Posterior vena cava (tissue), 2 donors: Measurements from ENCODE around the gene PAM. TPM values are rescaled to one million over a fixed set of nuclear protein-coding genes. Genes with fewer than 3 reads are reported as not detected.

Experiments
- DNase-seq: peaks from one replicate; pipeline ENCODE4 v3.0.0-alpha.2; 2020; ENCODE audit warnings: low spot score
- intact Hi-C, 2 donors: fragments of 100-400 bp; cut with DNase I; formaldehyde crosslinking; loops; one replicate each; pipeline versions ENCODE4 v1.14.1 to v1.14.2; 2022 to 2023
- total RNA-seq, 2 donors: library from RNA; stranded (reverse); fragmentation: NEBNext Ultra II Directional; extraction: Animal tissue kit (Norgen Biotek cat#: 25700); gene quantifications; one replicate each; pipeline ENCODE4 v1.2.1, GENCODE V29; 2021
- donor health status: DM: yes; HTN: yes; CAD: no.
- donor health status: DM: yes; HTN: yes; CAD: no.

Gene PAM
- total RNA-seq, 2 donors from 2014 or later, result 340 to 357 TPM

DNA sequence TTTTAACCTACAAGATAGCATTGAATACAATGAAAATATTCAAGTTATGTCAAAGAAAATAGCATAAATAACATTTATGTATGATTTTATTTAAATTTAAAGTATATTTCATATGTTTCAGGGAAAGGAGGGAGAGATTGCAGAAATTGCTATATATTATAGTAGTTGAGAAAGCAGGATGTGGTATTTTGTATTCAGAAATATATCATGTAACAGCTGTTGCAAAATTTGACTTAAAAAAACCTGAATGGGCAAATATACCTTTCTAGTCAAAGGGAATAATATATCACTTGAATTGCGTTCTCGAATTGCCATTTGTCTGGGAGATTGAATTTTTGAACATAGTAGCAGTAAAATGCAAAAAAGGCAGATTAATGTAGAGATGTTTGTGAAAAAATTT lies 80.6 kb downstream of the PAM start:
- intact Hi-C loops, result no loop called here
- no peak for DNase-seq

DNA sequence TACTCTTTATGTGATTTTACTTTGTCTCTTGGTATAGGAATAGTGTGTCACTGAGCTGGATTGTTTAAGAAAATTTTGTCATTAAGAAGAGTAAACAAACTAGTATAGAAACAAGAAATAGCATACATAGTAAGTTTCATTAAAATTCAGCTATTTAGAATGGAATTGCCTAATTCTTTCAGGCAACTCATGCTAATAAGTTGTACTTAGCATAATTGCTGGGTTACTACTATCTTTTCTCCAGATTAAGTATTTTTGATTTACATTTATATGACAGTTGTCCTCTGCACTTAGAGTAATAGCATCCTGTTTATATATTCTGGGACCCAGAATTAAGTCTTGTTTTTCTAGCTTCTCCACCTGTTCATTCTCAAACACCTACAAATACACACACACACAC lies 85.9 kb downstream of the PAM start:
- no peak for DNase-seq
- intact Hi-C loops, result no loop called here

DNA sequence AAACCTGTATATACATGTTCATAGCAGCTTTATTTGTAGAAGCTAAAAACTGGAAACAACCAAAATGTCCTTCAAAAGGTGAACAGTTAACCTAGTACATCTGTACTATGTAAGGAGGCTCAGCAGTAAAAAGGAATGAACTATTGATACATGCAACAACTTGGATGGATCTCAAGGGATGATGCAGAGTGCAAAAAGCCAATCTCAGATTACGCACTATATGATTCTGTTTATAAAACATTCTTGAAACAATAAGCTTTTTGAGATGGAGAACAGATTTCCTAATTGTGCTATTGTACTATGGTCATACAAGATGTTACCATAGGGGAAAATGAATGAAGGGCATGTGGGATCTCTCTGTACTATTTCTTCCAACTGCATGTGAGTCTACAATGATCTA lies 88.9 kb downstream of the PAM start:
- DNase-seq, result no peak
- intact Hi-C loops, result no loop called here

DNA sequence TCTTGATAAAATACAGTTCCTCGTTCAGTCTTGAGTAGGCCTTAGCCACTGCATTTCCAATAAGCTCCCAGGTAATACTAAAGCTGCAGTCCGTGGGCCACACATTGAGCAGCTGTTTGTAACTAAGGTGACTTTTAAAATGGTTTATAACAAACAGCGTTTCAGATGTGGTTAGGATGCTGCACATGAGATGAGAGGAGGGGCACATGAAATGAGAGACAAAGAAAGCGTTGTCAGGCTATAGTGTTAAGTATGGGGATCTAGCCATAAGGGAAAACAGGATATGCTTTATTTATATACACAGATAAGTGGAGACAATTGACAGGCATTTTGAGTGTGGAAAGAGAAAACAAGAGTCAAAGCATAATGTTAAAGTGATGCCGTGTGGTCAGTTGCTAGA lies 89.9 kb downstream of the PAM start:
- intact Hi-C loops, result no loop called here

DNA sequence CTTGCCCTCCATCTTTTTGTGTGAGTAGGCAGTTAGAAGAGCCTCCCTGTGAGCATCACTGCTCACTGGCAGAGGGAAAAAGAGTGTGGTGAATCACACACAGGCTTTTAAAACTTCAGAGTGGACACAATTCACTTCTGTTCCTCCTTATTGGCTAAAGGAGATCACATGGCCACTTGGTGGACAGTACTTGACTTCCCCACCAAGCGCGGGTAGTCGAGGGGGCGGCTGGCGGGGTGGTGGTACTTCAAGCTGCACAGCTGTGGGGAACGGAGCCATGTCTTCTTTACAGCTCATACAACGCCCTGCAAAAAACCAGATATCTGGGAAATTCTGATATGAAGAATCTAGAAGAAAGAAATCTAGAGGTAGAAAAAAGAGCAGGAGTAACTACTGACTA lies 95.4 kb downstream of the PAM start:
- intact Hi-C loops, result no loop called here
- peak; percentile 74 for DNase-seq

More for the DNA sequence above, 89.9 kb downstream of the PAM start:
- DNase-seq, result no peak

DNA sequence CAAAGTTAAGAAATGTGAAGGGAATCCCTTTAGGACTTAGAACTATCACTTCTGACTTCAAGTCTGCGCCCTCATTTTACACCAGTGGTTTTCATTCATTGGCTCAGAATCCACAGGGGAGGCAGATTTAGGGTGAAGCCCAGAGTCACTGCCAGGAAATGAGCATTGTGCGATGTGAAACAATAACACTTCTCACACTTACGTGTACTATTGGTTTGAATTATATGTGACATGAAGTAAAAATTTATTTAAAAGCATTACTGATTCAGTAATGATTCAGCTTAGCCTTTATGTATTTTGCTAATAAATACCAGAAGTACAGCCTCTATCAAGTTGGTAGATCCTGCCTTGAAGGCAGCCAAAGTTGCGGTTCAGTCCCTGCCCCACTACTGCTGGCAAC lies 98.6 kb downstream of the PAM start:
- DNase-seq, result no peak
- intact Hi-C loops, result no loop called here

DNA sequence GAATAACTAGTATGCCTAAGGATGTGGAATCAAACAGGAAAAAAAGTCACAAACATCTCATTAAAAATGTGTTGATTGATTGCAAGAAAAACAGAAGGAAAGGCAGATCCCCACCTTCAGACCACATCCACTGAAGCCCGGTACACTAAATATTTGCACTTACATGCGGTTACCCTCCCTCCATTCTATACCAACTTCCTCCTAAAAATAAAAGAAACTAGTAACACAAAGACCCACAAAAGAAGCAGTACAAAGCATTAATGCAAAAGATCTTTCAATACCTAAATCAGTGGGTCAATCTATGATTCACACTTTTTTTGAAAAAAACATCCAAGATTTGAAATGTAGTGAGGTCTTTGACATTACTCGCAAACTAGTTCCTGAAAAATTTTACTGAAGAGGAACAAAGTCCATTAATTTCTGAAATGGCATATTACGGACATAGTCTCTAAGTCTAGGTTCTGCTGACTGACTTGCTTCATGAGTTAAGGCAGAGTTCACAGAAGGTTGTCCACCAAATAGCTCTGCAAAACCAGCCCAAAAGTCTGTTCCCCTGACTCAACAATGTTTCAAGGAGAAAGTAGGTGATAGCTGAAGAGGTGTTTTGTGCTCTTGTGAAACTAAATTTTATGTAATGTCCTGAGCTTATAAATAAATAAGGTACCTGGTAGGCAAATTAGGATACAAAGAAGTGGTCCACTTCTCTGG lies 100.7 kb downstream of the PAM start:
- no peak for DNase-seq
- intact Hi-C loops, result no loop called here

DNA sequence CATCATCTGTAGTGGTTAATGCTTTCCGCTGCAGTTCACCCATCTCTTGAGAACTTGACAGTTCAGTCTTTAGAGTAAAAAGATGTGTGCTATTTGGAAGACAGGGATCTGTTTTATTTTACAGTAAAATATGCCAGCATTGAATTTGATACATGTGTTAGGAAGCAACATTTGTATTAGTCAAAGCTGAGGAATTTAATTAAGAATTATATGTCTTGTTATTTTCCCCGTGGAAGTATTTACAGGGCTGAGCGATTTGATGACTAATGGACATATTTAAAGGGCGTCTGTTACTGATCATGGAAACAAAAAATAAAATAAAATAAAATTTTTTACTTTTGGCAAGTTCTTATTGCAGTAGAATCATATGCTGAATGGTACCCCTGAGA lies 101.3 kb downstream of the PAM start:
- DNase-seq, result no peak
- intact Hi-C loops, result no loop called here

DNA sequence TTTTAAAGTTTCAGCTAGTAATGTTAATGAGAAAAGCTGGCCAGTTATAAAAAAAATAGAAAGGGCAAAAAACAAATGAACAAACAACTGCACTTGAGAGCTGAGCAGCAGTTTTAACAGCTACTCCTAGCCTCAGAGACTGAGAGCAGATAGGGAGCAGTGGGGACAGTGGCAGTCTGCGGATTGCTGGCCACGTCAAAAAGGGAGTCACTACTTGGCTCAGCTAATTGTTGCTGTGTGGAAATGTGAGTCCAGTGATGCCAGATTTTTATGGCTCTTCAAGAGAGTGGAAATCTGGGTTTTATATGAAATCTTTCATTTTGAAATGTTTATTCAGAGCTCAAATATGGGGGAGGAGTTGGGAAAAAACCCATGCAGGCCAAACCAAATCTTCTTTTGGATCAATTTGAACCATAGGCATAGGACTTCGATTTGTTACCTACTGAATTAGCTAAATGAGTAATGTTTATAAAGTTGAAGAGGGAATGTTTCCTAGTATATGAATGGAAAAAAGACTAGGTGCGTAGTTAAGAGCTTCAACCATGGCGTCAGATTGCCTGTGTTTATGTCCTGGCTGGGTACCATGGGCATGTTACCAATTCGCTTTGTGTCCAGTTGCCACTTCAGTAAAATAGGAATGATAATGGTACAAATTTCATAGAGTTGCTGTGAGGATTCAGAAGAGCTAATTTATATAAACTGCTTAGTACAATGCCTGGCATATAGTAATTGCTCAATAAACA lies 102.1 kb downstream of the PAM start:
- DNase-seq, result no peak
- intact Hi-C loops, result no loop called here

DNA sequence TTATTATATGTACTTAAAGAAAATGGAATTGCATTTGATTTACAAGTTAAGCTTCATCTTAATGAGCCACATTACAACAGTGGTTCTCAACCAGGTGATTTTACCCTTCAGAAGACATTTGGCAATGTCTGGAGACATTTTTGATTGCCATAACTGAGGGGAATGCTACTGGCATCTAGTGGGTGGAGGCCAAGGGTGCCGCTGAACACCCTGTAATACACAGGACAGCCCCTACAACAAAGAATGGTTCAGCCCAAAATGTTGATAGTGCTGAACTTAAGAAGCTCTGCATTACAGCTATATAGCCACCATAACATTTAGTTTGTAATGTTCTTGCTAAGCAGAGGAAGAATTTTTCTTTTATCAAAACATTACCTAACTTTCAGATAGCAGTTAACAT lies 103.1 kb downstream of the PAM start:
- DNase-seq, result no peak
- intact Hi-C loops, result no loop called here

DNA sequence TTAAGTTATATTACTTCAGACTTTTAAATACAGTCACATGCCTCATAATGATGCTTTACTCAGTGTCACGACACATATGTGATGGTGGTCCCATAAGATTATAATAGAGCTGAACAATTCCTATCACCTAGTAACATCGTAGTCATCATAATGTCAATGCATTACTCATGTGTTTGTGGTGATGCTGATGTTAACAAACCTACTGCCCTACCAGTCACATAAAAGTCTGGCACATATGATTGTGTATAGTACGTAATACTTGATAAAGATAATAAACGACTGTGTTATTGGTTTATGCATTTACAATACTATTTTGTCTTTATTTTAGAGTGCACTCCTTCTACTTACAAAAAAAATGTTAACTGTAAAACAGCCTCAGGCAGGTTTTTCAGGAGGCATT lies 103.7 kb downstream of the PAM start:
- DNase-seq, result no peak
- intact Hi-C loops, result no loop called here

DNA sequence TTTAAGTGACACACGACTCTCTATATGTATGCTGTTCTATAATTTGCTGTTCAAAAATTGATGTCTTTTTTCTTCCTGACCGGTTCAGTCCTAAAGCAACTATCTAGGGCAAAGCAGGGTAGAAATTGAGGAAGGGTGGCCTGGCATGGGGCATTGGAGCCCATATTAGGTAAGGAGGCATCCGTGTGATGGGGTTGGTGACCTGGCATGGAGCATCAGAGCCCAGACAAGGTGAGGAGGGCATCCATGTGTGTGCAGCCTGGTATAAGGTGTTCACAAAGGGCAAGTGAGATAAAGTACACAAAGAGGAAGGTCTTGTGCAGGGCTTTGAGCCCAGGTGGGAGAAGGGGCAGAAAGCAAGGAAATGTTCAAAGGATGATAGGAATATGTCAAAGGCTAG lies 104.9 kb downstream of the PAM start:
- DNase-seq, result no peak

DNA sequence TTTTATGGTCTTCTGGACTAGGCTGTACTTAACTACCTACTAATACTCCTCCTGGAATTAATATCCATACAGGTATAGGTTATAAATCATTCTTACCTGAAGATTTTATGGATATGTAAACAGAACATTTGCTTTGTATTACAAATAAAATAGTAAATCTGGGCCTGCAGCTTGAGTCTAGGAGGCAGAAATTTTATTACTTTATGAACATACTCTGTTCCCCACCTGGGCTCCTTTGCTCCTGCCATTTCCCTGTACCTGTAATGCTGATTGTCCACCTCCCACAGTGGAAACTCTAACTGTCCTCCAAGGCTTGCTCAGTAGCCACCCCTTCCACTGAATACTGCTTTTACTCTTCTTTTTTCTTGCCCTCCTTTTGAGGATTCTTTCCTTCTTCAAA lies 108.0 kb downstream of the PAM start:
- DNase-seq, result no peak
- intact Hi-C loops, result no loop called here

More for the DNA sequence above, 104.9 kb downstream of the PAM start:
- intact Hi-C loops, result no loop called here

DNA sequence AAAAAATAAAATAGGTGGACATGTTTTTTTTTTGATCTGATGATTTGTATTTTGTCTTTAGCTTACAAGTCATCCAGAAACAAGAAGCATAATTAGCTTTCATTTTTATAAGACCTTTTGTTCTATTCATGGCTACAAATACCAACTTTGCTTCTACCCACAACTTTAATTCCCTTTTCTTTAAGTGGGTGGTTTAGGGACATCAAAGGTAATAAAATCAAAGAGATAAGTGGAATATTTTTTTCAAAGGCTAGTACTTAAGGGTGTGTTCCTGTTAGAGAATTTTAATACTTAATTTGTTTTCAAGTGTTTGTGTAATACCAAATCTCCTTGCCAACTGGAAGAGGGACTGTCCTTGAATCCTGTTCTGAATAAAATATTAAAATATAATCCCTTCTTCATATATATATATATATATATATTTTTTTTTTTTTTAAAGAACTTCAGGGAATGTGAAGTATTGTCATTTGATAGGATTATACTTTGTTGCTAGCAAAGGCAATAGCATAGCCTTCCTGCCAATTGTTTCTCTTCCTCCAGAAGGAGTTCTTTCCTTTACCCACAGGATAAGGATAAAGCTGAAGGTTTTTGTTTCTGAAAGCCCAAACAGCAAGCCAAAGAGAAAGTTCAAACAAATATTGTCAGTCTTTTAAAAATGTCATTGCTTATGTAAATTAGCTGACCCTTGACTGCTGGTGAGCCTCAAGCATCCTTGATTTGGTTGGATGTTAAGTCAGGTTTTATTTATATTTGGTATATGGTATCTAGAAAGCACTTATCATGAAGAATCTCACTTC lies 108.9 kb downstream of the PAM start:
- intact Hi-C loops, result no loop called here
- no peak for DNase-seq

DNA sequence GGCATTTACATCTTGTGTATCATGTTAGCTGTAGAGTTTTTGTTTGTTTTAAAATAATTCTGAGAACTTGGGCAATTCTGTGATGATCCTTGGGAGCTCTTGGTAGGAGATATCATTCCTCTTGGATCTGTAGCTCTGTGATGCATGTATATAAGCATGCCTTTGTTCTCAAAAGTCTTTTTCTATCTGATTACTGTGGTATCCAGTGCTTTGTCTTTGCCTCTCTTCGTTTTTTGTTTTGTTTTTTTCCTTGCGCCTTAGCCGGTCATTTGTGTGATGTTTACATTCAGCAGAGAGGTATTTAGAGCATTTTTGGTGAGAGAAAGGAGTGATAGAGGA lies 110.0 kb downstream of the PAM start:
- no peak for DNase-seq
- intact Hi-C loops, result no loop called here

DNA sequence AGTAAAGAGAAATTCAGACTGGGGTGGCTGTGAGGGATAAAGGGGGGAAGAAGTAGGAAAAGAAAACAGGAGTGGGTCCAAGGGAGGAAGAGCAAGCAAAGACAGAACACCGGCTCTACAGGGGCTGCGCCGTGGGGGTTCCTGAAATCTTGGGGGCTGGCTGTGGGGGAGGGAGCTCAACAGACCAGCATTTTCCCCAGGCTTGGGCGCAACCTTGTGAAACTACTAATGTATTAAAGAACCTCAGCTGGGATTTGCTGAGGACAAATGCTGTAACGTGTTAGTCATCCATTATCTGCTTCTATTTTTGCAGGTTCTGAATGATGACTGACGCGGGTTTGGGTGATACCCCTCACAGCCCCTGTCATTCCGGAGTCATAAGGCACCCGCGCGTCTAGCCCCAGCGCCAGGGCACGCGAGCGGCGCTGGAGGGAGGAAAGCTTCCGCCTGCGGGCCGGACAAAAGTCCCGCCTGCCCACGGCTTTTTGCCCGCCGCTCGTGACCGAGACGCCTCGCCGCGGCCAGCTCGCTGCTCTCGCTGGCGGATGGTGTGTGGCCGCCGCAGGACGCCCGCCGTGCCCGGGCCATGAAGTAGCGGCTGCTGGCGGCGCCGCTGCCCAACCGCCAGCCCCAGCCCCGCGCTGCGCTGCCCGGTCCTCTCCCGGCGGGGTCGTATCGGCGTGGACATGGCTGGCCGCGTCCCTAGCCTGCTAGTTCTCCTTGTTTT lies 110.6 kb downstream of the PAM start:
- DNase-seq, result peak; percentile 90
- intact Hi-C loops, result no loop called here

DNA sequence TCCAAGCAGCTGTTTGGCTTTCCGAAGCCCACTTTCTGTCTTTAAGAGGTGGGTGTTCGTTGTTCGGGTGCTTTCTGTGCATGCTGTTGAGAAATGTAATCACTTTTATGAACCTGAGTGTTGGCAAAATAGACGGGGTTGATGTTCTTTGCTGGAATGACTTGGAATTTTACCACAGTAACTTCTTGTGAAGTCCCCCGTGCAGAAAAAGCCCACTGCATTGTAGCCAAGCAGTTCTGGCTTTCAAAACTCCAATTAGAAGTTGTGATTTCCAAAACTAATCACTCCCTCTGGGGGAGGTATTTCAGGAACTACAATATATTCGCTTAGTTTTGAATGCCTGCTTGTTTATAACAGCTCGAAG lies 111.1 kb downstream of the PAM start:
- intact Hi-C loops, result no loop called here
- no peak for DNase-seq

DNA sequence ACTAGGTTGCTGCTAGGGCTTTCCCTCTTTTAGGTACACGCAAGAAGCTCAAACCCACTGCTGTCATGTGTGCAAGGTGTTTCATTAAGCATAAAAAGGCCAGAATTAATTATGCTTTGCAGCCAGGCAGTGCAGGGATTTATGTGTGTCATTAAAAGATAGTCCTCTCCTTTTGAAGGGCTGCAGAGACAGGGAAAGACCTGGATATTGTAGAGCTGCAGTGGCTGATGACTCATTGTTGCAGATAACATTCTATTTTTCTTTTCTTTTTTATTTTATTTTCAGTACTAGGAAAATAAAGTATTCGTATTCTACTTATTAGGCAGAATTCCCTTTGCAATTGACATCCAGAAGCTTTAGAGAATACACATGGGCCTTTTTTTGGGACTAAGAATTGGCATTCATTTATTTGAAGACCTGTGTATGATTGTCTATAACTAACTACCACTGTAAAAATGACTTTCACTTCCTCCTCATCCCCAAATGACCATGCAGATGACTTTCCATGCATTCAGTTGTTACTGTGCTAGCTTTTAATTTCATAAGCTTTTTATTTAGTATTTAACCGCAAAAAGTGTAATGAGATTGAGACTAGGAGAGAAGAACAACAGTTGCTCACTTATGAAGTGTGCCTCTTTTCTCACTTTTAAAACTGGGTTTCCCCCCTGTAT lies 113.0 kb downstream of the PAM start:
- intact Hi-C loops, result no loop called here
- no peak for DNase-seq

DNA sequence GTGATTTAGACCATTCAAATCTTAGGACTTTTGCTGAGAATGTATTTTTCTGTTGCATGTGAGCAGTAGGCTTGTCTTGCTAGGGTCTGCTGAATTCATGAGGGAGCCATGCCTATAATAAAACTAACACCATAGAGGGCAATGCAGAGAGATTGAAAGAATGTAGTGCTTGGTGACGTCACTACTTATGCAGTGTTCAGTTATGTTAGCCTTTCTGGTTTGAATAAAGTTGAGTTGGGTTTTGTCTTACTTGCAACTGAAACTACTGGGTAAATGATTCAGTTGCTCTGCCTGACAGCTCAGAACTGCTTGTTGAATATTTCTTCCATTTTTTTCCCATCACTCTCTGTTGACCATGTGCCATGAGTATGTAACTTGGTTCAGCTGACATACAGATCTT lies 114.1 kb downstream of the PAM start:
- no peak for DNase-seq
- intact Hi-C loops, result no loop called here
